ENCODE data around the gene ALPL. TPM values are rescaled to one million over a fixed set of nuclear protein-coding genes. Genes with fewer than 3 reads are reported as not detected.

ALPL gene
- total and polyA plus RNA-seq, 12 donors: 21.9 to 752 (median 70.6) TPM

- intact Hi-C loops (cut with DNase I): no loop called here
- DNase-seq: peak in 1 of 7 donors; percentile 34
- TF ChIP-seq POLR2A (IDR thresholded peaks at IDR 0.05) (no peak), CTCF (IDR thresholded peaks at IDR 0.05) (no peak)
- H3K36me3 ChIP-seq (replicated peaks in 1 of 2): peaks cover 0 to 15% of the 10 kb centered on the region in 2 donors
- H3K9me3 ChIP-seq (replicated peaks in 1 of 3): no peaks in the 10 kb centered on the region
- WGBS, 4 donors: 77 to 81% (median 78%) methylated on average over 18 to 19 of the region's 19 CpGs
- H3K27ac ChIP-seq: no peak overlapping the region
- peaks cover 6 to 9% of the 10 kb centered on the region in 2 donors for H3K4me1 ChIP-seq (replicated peaks in 1 of 2)
- no peak overlapping the region for H3K4me3 ChIP-seq
- H3K27me3 ChIP-seq: no peaks in the 10 kb centered on the region
Measured at GRCh38 chr1:21613072-21613867, 104.0 kb downstream of the ALPL start.

- H3K27me3 ChIP-seq: no peaks in the 10 kb centered on the region
- no peak for TF ChIP-seq CTCF (IDR thresholded peaks at IDR 0.05)
- TF ChIP-seq POLR2A (IDR thresholded peaks at IDR 0.05): no peak
- intact Hi-C loops (cut with DNase I): no loop called here
- H3K27ac ChIP-seq: no peak overlapping the region
- no peak for DNase-seq
- peaks cover 6 to 8% of the 10 kb centered on the region in 2 donors for H3K4me1 ChIP-seq (replicated peaks in 1 of 2)
- H3K4me3 ChIP-seq: no peak overlapping the region
- peaks cover 0 to 15% of the 10 kb centered on the region in 2 donors for H3K36me3 ChIP-seq (replicated peaks in 1 of 2)
- no peaks in the 10 kb centered on the region for H3K9me3 ChIP-seq (replicated peaks in 1 of 3)
- WGBS, 4 donors: 88 to 93% (median 92%) methylated on average over 4 to 11 of the region's 11 CpGs
Measured at GRCh38 chr1:21614419-21615115, 105.3 kb downstream of the ALPL start.

- intact Hi-C loops (cut with DNase I): no loop called here
- DNase-seq: peak in 6 of 7 donors; percentile 39 to 83 (median 66)
- Histone ChIP-seq H3K9me3 (replicated peaks in 1 of 3) (no peaks in the 10 kb centered on the region), H3K27me3 (no peaks in the 10 kb centered on the region), H3K36me3 (replicated peaks in 1 of 2) (peaks cover 0 to 8% of the 10 kb centered on the region in 2 donors), H3K4me1 (replicated peaks in 1 of 2) (peaks cover 13 to 26% of the 10 kb centered on the region in 2 donors), H3K4me3 (no peak overlapping the region), H3K27ac (peak overlapping the region; percentile 36 to 91 (median 72))
- TF ChIP-seq POLR2A (IDR thresholded peaks at IDR 0.05): no peak
- TF ChIP-seq CTCF (IDR thresholded peaks at IDR 0.05): no peak
- WGBS, 4 donors: 35 to 48% (median 42%) methylated on average over 8 of the region's 8 CpGs
Measured at GRCh38 chr1:21616372-21616771, 107.1 kb downstream of the ALPL start.

GRCh38 chr1:21617126-21617738, 108.0 kb downstream of the ALPL start:
- intact Hi-C loops (cut with DNase I): no loop called here
- peaks cover 13 to 31% of the 10 kb centered on the region in 2 donors for H3K4me1 ChIP-seq (replicated peaks in 1 of 2)
- H3K4me3 ChIP-seq: no peak overlapping the region
- peak overlapping the region in 3 of 5 donors; percentile 61 to 91 (median 81) for H3K27ac ChIP-seq
- TF ChIP-seq CTCF (IDR thresholded peaks at IDR 0.05) (no peak), POLR2A (IDR thresholded peaks at IDR 0.05) (no peak)
- no peaks in the 10 kb centered on the region for H3K9me3 ChIP-seq (replicated peaks in 1 of 3)
- WGBS, 4 donors: 89 to 100% (median 93%) methylated on average over 1 to 16 of the region's 16 CpGs
- no peak for DNase-seq
- no peaks in the 10 kb centered on the region for H3K36me3 ChIP-seq (replicated peaks in 1 of 2)
- no peaks in the 10 kb centered on the region for H3K27me3 ChIP-seq
